Measurements from ENCODE around the gene LHFPL5.

LHFPL5 gene

GRCh38 chr6:35774116-35774794 is 30.9 kb upstream of the LHFPL5 start:
- no peak overlapping the region for H3K4me3 ChIP-seq (ENCODE audit: low read length)
- no peak for DNase-seq (ENCODE audit: low read depth)
- no peak for TF ChIP-seq CTCF (IDR thresholded peaks at IDR 0.05; ENCODE audit: insufficient read depth, low read depth, low read length, missing control alignments)

DNA sequence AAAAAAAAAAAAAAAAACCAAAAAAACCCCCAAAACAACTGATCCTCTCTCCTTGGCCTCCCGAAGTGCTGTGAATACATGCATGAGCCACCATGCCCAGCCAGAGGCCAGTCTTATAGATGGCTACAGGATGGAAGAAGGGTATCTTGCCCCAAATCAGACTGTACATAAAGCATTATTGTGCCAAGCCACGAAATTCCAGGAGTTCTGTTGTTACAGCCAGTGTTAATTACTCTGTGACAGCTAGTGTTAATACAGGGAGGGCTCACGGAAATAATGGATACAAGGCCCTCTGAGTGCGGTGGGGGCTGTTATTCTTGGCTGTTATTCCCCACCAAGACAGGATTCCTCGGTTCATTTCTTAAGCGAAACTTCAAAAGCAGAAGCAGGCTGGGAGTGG is 30.1 kb upstream of the LHFPL5 start:
- TF ChIP-seq CTCF (IDR thresholded peaks at IDR 0.05; ENCODE audit: insufficient read depth, low read depth, low read length, missing control alignments) = no peak
- no peak for DNase-seq (ENCODE audit: low read depth)
- no peak overlapping the region for H3K4me3 ChIP-seq (ENCODE audit: low read length)

DNA sequence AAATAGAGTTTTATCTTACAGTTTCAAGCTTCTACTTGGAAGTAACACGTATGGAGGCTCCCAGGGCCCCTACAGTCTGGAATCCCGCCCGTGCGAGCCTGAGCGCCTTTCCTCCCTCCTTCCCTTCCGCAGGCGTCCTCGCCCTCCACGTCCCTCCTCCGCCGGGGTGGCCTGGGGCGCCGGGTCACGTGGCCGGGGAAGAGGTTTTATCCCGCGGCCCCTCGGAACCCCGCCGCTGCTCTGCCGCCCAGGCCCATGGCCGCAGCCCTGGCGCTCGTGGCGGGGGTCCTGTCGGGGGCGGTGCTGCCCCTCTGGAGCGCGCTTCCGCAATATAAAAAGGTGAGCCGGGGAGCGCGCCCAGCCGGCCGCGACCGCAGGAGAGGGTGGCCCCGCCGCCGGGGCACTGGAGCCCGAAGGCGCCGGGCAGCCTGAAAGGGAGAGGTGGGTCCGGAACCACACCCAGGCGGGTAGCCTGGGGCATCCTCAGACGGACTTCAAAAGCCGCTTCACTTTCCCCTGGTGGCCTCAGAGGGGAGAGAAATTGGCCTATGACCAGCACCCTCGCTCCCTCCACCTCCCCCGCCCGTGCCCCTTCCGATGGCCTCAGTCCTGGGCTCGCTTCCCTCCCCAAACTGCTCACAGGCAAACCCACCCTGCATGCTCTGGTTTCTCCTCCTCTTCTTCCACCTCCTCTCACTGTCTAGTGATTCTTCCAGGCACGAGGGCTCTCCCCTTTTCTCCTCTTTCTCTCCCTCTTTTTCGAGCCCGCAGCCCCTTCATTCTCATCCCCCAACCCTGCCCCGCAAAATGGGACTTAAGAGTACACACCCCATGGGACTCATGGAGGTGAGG is 28.6 kb upstream of the LHFPL5 start, which contains the start of gene CLPSL2:
TSS of gene CLPSL2 (plus strand) at position 235 of the 852 bp plus-strand sequence. CDS start at position 256, 21 bp downstream.
- H3K4me3 ChIP-seq (ENCODE audit: low read length) = no peak within 1 kb of the TSS
- TF ChIP-seq CTCF (IDR thresholded peaks at IDR 0.05; ENCODE audit: insufficient read depth, low read depth, low read length, missing control alignments) = no peak
- no peak for DNase-seq (ENCODE audit: low read depth)

DNA sequence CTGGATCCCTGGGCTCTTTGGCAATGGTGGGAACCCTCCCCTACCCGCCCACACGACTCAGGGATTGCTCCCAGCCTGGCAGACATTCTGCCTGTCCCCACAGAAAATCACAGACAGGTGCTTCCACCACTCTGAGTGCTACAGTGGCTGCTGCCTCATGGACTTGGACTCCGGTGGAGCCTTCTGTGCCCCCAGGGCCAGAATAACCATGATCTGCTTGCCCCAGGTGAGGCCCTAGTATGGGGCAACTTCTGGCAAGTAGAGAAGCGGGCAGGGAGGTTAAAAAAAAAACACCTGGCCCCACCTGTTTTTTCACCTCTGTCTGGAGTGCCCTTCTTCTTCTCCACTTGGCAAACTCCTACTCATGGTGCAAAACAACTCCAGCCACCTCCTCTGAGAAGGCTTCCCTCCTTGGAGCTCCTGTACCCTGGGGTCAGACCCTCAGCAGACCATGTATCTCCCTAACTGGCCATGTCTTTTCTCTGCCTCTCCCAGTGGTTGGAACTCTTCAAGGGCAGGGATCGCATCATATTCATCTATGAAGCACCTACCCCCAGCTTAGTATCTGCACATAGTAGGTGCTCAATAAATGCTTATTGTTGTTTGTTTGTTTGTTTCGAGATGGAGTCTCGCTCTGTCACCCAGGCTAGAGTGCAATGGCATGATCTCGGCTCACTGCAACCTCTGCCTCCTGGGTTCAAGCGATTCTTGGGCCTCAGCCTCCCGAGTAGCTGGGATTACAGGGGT is 27.6 kb upstream of the LHFPL5 start:
- no peak overlapping the region for H3K4me3 ChIP-seq (ENCODE audit: low read length)
- TF ChIP-seq CTCF (IDR thresholded peaks at IDR 0.05; ENCODE audit: insufficient read depth, low read depth, low read length, missing control alignments) = no peak
- no peak for DNase-seq (ENCODE audit: low read depth)

DNA sequence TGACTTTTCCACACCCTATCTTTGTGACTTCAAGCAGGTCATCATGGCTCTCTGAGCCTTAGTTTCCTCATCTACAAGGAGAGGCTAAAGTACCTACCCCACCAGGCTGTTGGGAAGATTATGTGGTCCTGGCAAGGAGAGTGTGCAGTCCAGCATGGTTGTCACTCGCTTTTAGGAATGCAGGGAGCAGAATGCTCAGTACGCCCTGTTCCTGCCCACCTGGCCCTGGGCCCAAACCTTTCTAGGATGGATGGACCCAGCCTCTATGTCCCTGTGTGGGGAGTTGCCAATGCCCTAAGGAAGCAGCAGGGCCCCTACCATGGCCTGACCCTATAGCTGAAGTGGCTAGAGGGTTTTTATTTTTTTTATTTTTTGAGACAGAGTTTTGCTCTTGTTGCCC is 26.7 kb upstream of the LHFPL5 start:
- DNase-seq (ENCODE audit: low read depth) = no peak
- no peak overlapping the region for H3K4me3 ChIP-seq (ENCODE audit: low read length)
- TF ChIP-seq CTCF (IDR thresholded peaks at IDR 0.05; ENCODE audit: insufficient read depth, low read depth, low read length, missing control alignments) = no peak

- no peak for TF ChIP-seq CTCF (IDR thresholded peaks at IDR 0.05; ENCODE audit: insufficient read depth, low read depth, low read length, missing control alignments)
- no peak within 1 kb of the TSS for H3K4me3 ChIP-seq (ENCODE audit: low read length)
- DNase-seq (ENCODE audit: low read depth) = no peak
Measured at GRCh38 chr6:35780719-35781118, 24.4 kb upstream of the LHFPL5 start, which contains the start of gene CLPSL1. TSS of gene CLPSL1 (plus strand) at chr6:35781019. CDS start at chr6:35781111, 92 bp downstream.
